Stimulated activated CD4-positive, alpha-beta T cell treated with anti-CD3 and anti-CD28 coated beads, Interleukin-12 subunit alpha, Interleukin-12 subunit beta, amount 100 ng/mL, for 4 hours (primary cell): Measurements from ENCODE around the gene TLR3.
"Not testable (repeated sequence)": the region's sequence is repeated elsewhere in the genome, so short reads cannot be mapped to it uniquely, and the experiment has no call there.

Experiments
- DNase-seq: peaks from one replicate; pipeline ENCODE4 v3.0.0-alpha.2; 2020

TLR3 gene

GRCh38 chr4:186068581-186069348 is at the start of gene TLR3:
Gene TLR3, plus strand, starts transcription at chr4:186069156. Its CDS starts 7,464 bp downstream, at chr4:186076620.
- no peak for DNase-seq

DNA sequence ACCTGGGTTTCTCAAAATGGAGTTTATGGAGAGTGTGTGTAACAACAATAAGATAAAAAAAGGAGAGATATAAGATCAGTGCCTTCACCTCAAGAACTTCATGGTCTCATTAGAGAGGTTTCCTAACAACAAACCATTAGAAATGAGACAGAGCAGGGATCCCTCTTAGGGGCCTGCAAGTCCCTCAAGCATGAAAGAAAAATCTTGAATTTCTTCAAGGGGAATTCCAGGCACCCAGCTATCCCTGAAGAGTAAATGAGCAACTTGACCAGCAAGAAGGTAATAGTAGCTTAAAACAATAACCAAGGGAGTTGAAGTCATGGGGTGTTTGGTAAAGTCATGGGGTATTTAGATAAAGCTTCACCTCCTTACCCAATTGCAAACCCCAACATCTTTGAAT is 49.7 kb upstream of the TLR3 start:
- DNase-seq, result no peak

- no peak for DNase-seq
Measured at GRCh38 chr4:186020106-186020792, 48.7 kb upstream of the TLR3 start.

DNA sequence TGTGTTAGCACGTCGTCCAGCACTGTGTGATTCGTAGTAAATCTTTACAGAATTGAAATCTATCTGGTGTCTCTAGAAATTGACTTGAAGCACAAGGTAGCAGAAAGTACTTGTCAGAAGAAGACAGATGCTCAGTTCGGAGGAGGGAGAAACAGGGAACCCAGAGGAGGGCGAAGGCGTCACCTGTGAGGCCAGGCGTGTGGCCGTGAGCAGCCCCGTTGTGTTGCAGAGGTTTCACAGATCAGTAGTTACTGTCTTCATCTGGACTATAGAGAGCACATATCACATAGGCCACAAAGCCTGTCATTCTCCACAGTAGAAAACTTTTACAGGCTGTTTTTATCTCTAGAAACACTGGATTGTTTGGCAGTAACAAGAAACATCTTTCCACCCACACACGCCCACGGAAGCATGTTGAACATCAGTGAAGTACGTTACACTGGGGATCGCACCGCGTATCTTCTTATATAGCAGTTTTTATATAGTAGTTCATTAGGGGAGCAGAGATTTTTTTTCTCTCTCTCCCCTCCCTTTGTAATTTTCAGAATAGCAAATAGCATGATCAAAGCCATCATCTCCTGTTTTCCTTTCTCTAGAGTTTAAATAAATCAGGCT is 48.1 kb upstream of the TLR3 start:
- no peak for DNase-seq

DNA sequence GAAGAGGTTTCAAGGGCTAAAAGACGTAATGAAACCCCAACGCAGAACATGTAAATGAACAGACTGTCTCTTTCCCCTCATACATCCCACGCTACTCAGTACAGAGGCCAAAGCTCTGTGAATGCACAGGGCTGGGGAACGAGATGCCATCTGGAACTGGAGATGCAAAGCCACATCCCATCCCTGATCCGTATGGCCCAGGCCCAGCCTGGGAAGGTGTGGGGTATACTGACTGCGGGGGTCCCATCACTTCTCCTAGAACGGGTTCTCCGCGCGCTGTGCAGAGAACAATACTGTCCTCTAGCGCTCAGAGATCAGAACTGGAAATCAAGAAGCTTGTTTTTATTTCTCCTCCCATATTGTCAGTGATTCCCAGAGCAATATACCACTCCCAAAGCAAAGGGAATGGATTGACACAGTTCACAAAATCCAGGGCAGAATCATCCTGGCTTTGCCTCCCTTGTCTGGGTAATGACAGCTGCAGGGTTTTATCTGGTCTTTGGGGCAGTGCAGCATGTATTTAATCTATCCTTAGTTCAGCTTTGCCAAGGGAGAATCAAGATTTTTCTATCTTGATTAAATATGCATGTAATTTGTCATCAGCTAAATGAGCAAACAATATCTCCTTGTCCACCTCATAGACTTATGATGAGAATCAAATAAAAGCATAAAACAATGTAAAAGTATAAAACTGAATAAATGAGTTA is 47.3 kb upstream of the TLR3 start:
- DNase-seq, result no peak

DNA sequence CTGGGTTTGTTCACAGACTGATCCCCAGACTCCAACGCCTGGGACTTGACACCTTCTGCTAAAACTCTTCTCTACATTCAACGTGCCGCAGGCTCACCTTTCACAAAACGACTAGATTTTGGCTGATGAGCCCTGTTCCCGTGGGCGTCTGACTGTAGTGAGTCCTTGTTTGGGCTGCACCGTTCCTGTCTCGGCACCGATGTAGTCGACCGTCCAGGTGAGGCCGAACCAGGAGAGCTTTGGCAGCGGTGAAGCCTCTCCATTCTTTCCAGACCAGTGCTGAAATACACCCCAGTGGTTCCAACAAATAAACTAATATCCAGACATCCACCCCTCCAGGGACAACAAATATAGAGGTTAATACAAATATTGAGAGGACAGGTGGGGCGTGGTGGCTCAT is 45.0 kb upstream of the TLR3 start:
- no peak for DNase-seq

GRCh38 chr4:186024637-186025407 is 44.1 kb upstream of the TLR3 start:
- no peak for DNase-seq

GRCh38 chr4:186025408-186025690 is 43.6 kb upstream of the TLR3 start:
- no peak for DNase-seq

- no peak for DNase-seq
Measured at GRCh38 chr4:186027405-186027804, 41.6 kb upstream of the TLR3 start.

DNA sequence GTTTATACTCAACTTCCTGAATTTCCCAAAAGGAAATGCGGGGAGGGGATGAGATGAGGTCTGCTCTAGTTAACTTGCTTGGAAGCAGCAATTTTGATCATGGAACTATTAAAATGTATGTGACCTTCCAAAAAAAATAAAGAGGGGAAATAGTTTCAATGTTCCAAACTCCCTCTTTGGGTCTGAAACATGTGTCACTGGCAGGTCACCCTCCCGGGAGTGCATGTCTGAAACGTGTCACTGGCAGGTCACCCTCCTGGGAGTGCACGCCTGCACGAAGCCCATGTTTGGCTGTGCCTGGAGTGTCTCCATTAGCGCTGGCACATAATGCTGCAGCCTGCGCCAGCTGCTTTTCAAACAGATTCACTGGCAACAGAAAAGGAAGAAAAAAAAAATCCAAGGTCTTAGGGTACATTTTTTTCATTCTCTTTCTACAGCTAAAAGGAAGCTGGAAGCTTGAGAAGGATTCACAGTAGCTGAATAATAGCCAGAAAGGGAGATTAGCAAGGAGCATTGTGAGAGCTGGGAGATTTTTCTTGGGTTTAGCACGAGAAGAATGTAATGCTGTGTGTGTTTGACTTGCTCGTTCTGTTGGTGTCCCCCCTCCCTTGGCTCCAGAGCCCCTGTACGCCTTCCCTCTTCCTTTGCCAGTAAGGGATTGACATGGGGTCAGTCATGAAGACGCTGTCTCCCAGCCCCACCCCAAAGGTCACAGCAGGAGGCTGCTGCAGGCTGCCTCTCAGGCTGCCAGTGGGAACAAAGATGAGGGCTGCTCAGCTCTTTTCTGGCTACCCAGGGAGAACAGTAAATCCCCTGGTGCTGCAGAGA is 39.2 kb upstream of the TLR3 start:
- no peak for DNase-seq

- DNase-seq, result no peak
Measured at GRCh38 chr4:186030399-186030775, 38.6 kb upstream of the TLR3 start.

GRCh38 chr4:186030795-186031194 is 38.2 kb upstream of the TLR3 start:
- no peak for DNase-seq

DNA sequence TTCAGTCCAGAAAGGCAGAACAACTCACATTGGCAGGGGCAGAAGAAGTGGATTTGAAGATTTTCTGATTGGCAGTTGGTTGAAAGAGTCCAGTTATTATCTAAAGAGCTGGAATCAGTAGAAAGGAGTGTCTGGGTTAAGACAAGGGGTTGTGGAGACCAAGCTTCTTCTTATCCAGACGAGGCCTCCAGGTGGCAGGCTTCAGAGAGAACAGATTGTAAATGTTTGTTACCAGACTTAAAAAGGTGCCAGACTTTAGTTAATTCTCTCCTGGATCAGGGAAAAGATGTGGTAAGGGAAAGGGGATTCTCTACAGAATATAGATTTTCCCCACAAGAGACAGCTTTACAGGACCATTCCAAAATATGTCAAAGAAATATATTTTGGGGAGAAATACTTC is 36.7 kb upstream of the TLR3 start:
- DNase-seq, result no peak

GRCh38 chr4:186033027-186033426 is 35.9 kb upstream of the TLR3 start:
- DNase-seq, result no peak

DNA sequence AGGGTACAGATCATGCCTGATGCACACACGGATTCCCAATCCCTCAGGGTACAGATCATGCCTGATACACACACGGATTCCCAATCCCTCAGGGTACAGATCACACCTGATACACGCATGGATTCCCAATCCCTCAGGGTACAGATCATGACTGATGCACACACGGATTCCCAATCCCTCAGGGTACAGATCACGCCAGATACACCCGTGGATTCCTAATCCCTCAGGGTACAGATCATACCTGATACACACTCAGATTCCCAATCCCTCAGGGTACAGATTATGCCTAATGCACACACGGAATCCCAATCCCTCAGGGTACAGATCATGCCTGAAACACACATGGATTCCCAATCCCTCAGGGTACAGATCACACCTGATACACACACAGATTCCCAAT is 34.3 kb upstream of the TLR3 start:
- DNase-seq, result not testable (repeated sequence)

DNA sequence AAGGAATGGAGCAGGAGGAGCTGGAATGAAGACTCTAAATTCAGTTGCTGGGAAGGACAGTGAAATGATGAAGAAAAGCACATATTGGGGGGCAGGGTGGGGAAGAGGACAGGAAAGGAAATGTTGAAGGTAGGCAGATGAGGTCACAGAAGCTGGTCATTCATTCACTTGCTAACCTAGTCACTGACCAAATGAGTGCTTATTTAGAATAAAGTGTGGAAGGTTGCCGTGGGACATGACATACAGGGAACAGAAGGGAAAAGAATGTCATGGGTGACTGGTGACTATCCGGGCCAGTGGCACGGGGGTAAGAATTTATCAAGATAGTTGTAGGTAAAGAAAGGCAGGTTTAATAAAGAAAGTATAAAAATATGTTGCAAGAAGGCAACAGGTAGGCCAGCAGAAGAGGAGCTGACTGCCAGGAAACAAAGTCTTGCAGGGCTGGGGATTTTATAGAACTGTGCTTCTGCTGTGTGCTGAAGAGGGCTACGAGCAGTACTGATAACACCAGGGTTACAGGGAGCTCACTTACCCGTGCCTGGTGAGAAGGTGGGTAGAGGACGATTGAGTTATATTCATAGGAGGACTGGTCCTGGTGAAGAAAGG is 31.9 kb upstream of the TLR3 start:
- DNase-seq, result no peak

DNA sequence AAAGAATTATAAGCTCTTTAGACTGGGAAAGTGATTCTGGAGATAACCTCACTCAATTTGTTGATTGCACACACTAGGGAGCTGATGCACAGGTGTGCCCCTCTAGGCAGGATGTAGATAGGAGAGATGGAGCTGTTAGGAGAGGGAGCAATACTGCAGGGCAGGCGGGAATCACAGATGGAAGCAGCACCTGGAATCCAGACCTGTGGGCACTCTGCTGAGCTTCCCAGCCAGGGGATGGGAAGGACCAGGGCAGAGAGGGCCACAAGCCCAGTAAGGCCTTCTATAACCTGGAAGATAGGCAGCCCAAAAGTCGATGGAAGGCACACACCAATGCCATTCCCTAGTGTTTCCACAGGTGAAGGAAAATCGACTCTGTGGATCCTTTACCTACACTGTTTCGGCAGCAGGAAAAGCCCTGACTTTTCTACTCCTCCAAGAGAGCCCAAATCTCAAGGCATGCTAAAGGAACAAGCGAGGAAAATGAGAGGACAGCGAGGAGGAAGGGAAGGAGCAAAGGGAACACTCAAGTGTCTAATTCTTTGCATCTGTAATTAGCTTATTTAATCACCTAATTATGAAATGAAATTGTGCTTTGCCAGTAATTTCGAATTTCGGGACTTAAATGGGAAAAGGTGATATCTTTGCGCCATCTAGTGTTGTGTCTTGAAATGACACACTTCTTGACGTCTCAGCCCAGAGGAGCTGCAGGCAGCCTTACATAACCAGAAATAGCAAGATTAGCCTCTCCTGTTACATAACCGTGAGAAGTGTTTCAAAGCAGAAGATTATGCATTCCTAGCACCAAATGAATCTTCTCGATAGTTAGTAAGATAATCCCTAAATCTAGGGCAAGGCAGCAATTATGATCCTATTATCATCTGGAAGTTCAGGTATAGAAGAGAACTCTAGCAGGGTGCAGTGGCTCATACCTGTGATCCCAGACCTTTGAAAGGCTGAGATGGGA is 31.0 kb upstream of the TLR3 start:
- DNase-seq, result no peak

GRCh38 chr4:186039697-186040096 is 29.3 kb upstream of the TLR3 start:
- no peak for DNase-seq

GRCh38 chr4:186040316-186040715 is 28.6 kb upstream of the TLR3 start:
- DNase-seq, result no peak

DNA sequence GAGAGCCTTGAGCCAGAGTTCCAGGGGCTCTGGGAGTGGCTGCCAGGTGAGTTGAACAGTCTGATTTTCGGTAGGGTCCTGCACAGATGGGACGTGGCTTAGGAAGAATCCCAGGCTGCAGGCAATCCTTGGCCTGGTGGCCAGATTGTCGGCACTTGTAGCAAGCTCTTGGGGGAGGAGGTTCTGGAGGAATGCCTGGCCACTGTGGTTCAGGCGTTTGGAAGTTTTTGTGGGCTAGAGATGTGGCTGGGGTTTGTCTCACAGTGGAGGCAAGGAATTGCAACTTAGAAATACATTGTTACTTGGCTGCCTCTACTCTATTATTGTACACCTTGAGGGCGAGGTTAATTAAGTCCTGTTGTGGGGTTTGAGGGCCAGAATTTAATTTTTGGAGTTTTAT is 21.5 kb upstream of the TLR3 start:
- not testable (repeated sequence) for DNase-seq
